SK-N-SH (cell line): ENCODE measurements around the gene PLXNA4.

Source experiments
- CTCF ChIP-seq: fragments of 200-600 bp; sonication (generic); IDR thresholded peaks from 2 replicates; pipeline ENCODE4 v1.6.1; 2017; ENCODE audit warnings: antibody characterized with exemption, mild to moderate bottlenecking, moderate library complexity
- ELF1 ChIP-seq: IDR thresholded peaks from 2 replicates; pipeline ENCODE4 v1.4.0; 2012
- EP300 ChIP-seq, 2 experiments: IDR thresholded peaks; 2 replicates each; pipeline versions ENCODE4 v1.4.0 to v1.6.1; 2012; ENCODE audit warnings: borderline replicate concordance in 1 of 2, low read depth in 1 of 2, low read length in 1 of 2
- FOXM1 ChIP-seq: IDR thresholded peaks from 2 replicates; pipeline ENCODE4 v1.4.0; 2012; ENCODE audit warnings: low read depth, mild to moderate bottlenecking
- JUND ChIP-seq: IDR thresholded peaks from 2 replicates; pipeline ENCODE4 v1.4.0; 2012
- MAX ChIP-seq: IDR thresholded peaks from 2 replicates; pipeline ENCODE4 v1.4.0; 2012; ENCODE audit warnings: low read depth
- MEF2A ChIP-seq: IDR thresholded peaks from 2 replicates; pipeline ENCODE4 v1.4.0; 2012; ENCODE audit warnings: low read depth, borderline replicate concordance
- POLR2AphosphoS5 ChIP-seq: IDR thresholded peaks from 2 replicates; pipeline ENCODE4 v1.6.1; 2012; ENCODE audit warnings: low read depth, low read length
- RAD21 ChIP-seq: IDR thresholded peaks from 2 replicates; pipeline ENCODE4 v1.6.1; 2012; ENCODE audit warnings: mild to moderate bottlenecking, low read length
- REST ChIP-seq: IDR thresholded peaks from 2 replicates; pipeline ENCODE4 v1.6.1; 2012; ENCODE audit warnings: mild to moderate bottlenecking, low read depth, low read length, moderate library complexity
- TCF12 ChIP-seq: IDR thresholded peaks from 2 replicates; pipeline ENCODE4 v1.4.0; 2012
- ZBTB33 ChIP-seq: IDR thresholded peaks from 2 replicates; pipeline ENCODE4 v1.4.0; 2012; ENCODE audit warnings: low read depth, borderline replicate concordance

GRCh38 chr7:132155715-132156114, 420.6 kb downstream of the PLXNA4 start:
- TF ChIP-seq CTCF: no peak
- no peak for TF ChIP-seq ZBTB33
- no peak for TF ChIP-seq RAD21
- TF ChIP-seq EP300 (IDR thresholded peaks at IDR 0.05; ENCODE audit: borderline replicate concordance in 1 of 2, low read depth in 1 of 2, low read length in 1 of 2): no peak
- no peak for TF ChIP-seq REST
- TF ChIP-seq POLR2AphosphoS5: no peak
- TF ChIP-seq MAX: no peak
- TF ChIP-seq JUND: no peak
- TF ChIP-seq ELF1: no peak
- no peak for TF ChIP-seq FOXM1
- TF ChIP-seq MEF2A: no peak
- TF ChIP-seq TCF12: no peak
